Glomerular visceral epithelial cell (primary cell): ENCODE results near the gene RAB40B.

Source experiments
- DNase-seq: peaks from one replicate; pipeline ENCODE4 v3.0.0-alpha.2; 2016; ENCODE audit errors: extremely low spot score

The RAB40B gene

DNA sequence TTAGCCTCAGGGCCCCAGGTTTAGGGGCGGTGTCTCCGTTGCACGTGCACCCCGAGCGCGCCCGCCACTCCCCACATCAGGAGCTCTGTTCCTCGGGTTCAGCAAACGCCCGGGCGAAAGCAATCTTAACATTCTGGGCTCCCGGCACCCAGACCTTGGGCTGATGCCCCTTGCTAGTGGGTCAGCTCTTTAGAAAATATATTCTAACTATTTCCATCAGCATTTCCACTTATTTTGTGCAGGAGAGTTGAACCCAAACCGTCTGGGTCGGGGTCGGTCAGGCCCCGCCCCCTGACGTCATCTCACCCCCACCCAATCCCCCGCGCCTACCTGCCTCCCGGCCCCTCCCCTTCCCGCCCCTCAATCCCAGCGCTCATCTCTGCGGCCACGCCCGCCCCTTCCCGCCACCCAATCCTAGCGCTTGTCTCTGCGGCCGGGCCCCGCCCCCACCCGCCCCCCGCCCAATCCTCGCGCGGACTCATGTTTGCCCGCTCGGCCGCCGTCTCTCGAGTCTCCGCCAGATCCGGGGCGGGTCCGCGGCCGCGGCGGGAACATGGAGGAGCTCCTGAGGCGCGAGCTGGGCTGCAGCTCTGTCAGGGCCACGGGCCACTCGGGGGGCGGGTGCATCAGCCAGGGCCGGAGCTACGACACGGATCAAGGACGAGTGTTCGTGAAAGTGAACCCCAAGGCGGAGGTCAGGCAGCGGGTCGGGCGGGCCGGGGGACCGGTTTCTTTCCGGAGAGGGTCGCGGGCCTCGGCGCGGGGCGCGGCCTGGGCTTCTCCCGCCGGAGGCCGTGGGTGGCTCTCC, 17.9 kb upstream of the RAB40B start, which contains the start of gene FN3KRP:
FN3KRP (plus strand) TSS at position 504 of the 808 bp plus-strand sequence; CDS start at position 554, 50 bp downstream.
- peak; percentile 93 for DNase-seq

- no peak for DNase-seq
Observed at GRCh38 chr17:82713071-82713723, 14.7 kb upstream of the RAB40B start.

DNA sequence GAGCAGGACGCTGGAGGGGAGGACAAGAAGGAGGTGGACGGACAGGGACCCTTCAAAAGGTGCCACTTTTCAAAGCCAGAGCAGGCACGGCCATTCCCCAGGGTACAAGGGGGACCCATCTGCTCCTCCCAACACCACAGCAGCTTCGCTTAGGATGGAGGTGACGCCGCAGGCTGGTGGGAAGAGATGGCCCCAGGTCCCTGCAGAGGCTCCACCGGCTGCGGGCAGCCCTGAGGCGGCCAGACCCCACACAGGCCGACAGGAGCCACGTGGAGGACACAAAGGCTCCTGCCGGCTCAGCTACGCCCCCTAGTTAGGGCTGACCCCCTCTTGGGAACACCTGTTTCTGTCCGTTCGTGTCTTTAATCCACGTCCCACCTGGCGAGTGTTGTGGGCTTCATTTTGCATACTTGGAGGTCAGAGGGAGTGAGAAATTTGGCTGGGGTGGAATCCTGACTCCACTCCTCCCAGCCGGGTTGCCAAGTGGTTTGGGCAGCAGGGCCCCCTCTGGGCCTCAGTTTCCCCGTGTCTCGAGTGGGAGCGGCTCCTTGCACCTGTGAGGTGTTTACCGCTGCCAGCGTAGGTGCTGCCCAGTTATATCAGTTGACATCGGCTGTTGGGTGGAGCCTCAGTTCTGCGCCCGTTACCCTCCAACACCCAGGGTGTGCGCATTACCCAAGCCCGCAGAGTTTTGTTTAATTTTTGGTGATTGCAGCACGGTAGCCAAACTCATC, 12.2 kb upstream of the RAB40B start:
- no peak for DNase-seq

- DNase-seq = no peak
Observed at GRCh38 chr17:82709676-82710498, 11.4 kb upstream of the RAB40B start.

GRCh38 chr17:82709024-82709675, 10.7 kb upstream of the RAB40B start:
- DNase-seq = no peak

DNA sequence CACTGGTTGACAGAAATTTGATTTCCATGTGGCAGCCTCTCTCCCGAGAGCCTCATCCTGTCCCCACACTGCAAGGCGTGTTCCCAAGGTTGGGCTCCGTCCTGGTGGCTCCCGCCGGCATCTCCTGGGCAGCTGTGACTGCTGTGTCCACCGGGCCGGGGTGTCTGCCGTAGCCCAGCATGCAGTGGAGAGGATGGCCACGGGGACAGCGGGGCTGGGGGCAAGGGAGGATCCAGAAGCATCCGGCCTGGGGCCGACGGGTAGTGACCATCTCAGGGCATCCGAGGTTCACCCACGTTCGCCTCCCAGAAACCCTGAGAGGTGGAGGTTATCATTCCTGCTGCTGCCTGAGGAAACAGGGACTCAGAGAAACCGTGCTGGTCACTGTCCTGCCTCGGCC, 7.3 kb upstream of the RAB40B start:
- DNase-seq = no peak

- no peak for DNase-seq
Observed at GRCh38 chr17:82704886-82705285, 6.4 kb upstream of the RAB40B start.

DNA sequence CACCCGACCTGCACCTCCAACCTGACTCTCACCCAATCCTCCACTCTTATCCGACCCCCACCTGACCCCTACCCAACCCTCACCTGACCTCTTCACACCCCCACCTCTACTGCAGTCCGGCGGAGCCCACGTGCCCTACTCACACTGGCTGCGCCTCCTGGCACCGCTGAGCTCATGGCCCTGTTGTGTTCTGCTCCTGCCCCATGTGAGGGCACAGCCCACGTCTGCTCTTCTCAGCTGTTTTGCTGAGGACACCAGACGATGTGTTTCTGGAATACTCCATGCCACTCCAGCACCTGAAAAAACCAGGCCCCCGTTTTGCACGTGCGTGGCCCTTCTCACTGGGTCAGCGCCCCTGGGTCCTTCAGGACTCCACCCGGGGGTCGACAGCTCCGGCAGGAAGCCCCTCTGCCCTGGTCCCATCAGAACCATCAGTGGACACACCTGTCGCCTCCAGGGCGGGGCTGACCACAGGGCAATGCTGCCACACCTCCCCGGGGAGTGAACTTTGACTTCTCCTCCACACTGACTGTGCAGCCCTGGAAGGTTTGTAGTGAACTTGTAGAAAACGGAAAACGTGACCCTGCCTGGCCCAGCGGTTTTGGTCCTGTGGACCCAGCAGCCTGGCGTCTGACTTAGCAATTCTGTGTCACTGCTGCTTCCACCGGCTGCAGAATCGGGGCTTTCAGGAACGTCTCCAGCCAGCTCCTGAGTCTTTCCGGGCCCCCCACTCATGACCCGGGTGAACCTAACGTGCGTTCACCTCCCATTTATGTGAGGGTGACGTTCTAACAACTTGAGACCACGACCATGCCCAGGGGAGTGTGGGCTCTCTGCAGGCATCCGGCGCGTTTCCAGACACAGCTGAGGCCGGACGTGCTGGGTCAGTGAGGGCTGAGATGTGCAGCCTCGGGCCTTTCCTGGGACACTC, 5.7 kb upstream of the RAB40B start:
- DNase-seq = no peak

DNA sequence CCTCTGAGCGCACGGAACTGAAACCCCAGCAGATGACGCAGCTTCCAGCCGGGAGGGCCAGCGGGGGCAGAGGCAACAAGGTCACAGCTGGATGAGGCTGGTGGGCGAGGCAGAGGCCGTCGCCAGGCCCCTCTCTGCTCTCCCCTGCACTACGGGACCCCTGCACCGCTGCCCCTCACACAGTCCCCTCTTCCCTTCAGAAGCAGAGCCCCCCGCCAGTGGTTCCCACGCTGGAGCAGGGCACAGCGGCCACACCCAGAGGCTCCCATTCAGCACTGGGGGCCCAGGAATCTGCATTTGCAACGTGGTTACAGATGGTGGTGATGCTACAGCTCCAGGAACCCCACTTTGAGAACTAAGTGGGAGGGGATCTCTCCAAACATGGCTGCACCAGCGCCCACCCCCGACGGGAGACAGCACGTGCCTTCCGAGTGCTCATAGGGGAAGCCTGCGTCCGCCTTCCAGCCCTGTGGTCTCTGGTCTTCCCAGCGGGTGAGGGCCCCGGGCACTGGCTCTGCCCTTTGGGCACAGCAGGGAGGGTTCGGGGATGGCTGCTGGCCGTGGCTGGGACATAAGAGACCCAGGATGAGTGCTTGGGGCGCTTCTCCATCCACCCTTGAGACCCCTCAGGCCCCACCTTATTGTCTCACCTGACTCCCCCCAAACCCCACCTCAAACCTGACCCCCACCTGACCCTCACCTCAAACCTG, 4.7 kb upstream of the RAB40B start:
- no peak for DNase-seq

- DNase-seq = no peak
Observed at GRCh38 chr17:82702231-82702927, 3.9 kb upstream of the RAB40B start.

- DNase-seq = no peak
Observed at GRCh38 chr17:82699551-82699950, 1.1 kb upstream of the RAB40B start.

- DNase-seq = no peak
Observed at GRCh38 chr17:82698974-82699442, 510 bp upstream of the RAB40B start.

DNA sequence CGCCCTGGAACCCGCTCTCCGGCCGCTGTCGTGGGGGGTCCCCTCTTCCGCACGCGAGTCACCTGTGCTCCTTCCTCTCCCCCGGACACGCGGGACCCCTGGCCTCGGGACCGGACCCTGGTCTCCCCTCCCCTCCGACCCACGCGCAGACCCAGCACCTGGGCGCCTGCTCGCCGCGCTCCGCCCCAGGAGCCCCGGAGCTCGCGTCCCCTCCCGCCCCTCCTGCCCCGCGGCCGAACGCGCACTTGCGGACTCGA, 762 bp downstream of the RAB40B start:
- DNase-seq = no peak

- no peak for DNase-seq
Observed at GRCh38 chr17:82696916-82697807, 1.3 kb downstream of the RAB40B start.

DNA sequence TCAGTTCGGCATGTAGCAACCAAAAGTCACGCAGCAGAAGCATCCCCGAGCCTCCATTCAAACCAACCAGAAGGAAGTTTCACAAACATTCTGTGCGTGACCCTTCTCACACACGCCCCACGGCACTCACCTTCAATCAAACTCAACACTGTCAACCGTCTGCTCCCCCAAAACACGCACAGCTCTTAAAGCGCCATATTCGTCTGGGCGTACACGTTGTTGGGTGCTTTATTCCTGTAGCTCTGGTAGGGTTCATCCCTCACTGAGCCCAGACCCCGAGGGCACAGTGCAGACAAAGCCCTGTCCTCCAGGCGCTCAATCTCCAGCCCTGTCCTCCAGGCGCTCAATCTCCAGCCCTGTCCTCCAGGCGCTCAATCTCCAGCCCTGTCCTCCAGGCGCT, 2.2 kb downstream of the RAB40B start:
- DNase-seq = no peak

DNA sequence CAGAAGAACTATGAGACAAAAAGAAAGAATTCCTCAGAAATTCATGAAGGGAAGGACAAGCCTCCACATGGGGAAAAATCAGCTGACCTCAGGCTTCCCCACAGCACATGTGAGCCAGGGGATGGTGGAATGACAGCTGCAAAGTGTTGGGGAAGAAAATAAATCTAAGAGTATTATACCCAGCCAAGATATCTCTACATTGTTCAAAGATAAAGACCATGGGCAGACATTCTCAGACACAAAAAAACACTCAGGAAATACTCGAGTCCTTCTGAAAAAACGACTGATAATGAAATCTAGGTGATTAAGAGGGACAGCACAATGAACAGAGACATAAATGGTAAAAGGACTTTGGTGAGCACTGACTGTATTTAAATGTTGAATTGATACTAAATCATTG, 3.9 kb downstream of the RAB40B start:
- DNase-seq = no peak

- no peak for DNase-seq
Observed at GRCh38 chr17:82693168-82693867, 5.2 kb downstream of the RAB40B start.
